HG03108 (cell line): ENCODE data around the gene HOPX.
"Not testable (repeated sequence)": the region's sequence is repeated elsewhere in the genome, so short reads cannot be mapped to it uniquely, and the experiment has no call there.

Experiments
- ATAC-seq: cut with Tn5 transposase; IDR thresholded peaks from one replicate; pipeline ENCODE4 v1.9.1; 2021; ENCODE audit warnings: moderate library complexity; ENCODE audit not compliant: unreplicated experiment

The HOPX gene

DNA sequence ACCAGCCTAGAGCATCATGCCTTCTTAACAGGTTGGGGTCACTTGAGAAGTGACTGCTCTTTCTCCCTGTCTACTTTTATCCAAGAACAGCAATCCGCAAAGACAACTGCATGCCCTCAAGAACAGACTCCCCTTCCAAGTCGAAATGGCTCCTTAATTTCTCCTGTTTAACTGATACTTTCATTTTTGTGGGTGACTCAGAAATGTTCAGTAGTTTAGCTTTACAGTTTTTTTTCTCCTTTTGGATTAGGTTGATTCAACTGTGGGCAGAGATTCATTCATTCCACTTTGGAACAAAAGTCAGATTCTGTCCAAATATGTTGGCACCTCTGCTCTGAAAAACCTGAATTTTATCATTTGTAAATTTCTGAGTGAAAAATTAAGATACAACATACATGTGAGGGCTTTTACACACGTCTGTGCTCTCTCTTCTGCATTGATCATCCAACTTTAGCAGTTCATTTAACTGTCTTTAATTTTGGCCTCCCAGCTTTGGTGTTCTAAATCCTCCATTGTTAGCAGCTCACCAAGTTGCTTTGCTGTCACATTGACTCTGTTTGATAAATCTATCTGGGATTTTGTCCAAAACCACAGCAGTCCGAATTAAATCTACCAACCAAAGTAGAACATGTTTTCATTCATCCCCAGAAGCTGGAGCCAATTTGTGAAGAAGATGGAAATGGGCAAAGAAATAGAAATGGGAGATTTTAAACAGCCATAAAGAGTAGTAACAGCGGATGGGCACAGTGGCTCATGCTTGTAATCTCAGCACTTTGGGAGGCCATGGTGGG is 50.0 kb downstream of the HOPX start:
- ATAC-seq = no peak

DNA sequence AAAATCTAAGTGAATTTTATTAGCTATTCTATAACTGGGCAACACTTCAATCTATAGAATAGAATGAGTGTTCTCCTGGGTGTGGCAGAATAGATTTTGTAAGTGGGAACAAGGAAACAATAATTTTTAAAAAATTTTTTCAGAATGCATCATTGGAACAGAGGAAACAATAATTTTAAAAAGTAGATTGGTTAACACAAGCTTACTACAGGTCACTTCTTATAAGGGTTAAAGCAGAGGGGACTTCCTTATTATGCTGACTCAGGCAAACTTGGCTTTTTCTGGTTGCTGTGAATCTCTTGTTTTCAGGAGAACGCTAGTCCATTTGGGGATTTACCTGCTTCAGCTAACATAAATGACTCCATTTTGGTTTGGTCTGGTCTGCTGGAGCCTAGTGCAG is 52.5 kb downstream of the HOPX start:
- no peak for ATAC-seq

DNA sequence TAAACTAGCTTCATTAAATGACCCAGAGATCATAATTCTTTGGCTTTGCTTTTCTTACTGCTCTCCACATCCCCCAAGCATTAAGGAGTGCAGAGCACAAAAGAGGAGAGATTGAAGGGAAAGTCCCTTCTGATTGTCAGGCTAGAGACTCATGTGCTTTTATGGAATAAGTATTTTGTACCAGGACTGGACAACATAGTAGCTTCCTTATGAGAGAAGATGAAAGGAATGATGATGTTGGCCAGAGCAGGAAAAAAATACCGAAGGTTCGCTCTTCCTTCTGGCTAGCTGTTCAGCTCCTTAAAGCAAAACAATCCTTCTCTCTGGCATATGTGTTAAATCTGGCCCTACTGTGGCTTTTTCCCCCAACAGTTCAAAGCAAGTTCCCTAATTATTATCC is 53.1 kb downstream of the HOPX start:
- ATAC-seq = no peak

DNA sequence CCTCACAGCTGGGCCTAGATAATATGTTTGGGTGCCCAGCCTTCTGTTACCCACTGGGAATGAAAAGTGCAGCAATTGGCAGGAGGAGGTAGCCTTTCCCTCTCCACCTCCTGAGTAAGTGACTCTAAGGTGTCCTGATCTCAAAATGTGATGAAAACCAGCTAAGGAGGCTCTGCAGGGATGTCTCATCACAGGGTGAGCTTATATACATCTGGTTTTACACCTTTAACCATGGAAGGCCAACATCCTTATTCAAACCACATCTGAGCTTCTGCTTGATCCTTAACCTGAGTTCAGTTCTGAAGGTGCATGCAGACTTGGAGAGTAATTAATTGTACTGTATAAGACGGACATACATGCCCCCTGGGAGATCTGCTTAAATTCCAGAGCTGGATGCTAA is 53.7 kb downstream of the HOPX start:
- ATAC-seq = no peak

DNA sequence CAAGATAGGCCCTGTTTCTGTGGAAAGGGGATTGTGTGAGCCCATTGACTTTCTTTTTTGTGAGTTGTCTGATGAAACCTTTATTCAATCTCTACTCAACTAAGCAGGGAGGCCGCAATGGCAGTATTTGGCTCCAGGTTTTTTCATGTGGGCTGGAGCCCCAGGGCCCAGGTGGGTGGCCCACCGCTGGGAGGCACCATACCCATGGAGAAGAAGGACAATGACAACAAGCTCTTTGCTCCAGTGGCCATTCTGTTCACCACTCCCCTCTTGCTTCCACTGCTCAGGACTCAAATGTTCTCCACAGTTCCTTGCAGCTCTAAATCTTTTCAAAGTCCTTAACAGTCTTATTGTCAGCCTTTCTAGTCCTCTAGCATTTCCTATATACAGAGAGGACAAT is 54.1 kb downstream of the HOPX start:
- ATAC-seq = no peak

DNA sequence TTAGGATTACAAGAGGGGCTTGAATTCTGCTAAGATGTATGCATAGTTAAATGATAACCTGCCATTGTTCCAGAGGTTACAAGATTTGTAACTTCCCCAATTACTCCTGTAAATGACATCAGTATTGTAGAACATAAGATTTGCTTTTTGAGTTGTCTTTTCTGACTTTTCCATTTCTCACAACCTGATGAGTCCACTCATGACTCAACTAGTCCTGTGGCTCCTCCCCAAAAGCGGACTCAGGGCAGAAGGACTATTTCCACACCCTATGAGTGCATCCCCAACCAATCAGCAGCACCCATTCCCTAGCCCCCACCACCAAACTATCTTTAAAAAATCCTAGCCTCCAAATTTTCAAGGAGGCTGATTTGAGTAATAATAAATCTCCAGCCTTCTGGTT is 54.7 kb downstream of the HOPX start:
- ATAC-seq = no peak

DNA sequence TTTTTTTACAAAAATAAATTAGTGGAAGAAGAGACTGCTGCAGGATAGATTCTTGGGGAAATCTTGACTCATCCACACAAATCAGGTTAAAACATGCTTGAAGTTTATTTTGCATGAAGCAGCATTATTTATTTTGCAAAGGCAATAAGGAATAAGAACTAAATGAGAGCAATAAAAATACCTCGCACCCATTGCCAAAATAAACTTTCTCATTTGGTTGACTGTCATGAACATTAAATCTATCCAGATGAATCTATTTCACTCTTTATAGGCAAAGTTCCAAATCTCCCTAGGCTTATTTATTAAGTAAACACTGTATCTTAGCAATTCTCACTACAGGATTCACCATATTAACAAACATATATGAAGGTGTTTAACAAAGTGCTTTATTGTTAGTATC is 58.9 kb downstream of the HOPX start:
- ATAC-seq = no peak

DNA sequence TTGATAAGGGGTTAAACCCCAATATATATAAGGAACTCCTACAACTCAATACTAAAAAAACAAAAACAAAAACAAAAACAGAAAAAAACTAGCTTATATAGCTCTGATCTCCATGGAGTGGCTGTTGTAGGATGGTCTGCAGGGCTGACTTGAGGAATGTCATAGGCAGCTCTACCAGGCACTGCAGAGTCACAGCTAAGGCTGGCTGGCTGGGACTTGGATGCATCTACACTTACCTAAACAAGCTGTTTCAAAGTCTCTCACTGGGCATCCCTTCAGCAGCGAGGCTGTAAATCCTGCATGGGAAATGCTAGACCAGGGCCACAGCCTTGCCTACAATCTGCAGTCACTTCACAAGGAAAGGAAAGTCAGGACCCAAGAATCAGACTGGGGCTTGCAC is 61.3 kb downstream of the HOPX start:
- no peak for ATAC-seq

DNA sequence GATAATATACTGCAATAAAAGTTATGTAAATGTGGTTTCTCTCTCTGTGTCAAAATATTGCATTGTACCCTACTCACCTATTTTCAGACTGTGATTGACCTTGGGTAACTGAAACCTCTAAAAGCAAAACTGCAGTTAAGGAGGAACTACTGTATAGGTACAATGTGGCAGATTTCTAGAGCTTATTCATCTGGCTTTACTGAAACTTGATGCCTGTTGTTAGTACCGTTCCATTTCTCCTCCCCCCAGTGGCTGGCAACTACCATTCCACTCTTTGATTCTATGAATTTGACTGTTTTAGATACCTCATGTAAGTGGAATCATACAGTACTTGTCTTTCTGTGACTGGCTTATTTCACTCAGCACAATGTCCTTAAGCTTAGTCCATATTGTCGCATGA is 61.9 kb downstream of the HOPX start:
- ATAC-seq = peak; percentile 56

DNA sequence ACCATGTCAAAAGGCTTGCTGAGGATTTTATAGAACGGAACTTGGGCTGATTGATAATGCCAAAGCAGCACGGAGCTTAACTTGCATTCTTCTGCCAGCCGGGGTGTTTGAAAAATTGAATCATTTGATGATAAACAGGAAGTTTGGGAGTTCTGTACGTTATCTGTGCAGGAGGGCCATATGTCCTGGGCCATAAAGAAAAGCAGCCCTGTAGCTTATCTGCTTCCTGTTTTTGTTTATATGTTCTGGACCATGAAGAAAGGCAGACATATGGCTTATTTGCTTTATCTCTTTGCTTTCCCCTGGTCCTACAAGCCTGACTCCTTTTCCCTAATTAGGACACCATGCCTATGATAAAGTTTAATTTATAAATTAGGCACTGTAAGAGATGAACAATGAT is 62.4 kb downstream of the HOPX start:
- no peak for ATAC-seq

DNA sequence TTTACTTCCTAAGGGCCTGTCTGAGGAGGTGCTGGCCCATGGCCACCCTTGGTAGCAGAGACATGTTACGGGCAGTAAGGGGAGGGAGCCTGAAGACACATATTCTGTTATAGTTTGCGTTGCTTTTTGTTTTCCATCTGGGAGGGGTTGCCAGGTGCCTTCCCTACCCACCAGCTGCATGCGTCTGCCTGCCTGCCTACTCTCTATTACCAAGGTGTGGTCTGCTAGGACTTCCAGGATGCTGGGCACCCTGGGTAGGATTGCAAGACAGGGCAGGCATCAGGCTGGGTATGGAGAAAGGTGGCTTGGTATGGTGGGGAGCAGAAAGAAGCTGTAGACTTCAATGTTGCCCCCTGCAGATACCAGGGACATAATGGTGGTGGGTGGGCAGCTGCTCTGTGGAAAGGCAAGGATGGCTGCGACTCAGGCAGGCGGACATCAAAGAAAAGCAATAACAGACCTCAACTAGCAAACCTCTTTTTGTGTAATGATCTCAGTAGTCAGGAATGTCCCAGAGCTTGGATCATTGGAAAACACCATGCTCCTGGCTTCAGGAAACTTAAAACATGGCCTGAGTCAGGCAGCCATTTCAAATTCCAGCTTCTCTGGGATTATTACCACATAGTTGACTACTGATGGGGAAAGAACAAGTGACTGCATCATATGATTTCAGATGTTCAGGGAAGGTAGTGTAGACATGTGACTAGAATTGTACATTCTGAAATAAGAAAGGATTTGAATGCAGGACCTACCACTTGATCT is 67.8 kb downstream of the HOPX start:
- ATAC-seq = no peak

DNA sequence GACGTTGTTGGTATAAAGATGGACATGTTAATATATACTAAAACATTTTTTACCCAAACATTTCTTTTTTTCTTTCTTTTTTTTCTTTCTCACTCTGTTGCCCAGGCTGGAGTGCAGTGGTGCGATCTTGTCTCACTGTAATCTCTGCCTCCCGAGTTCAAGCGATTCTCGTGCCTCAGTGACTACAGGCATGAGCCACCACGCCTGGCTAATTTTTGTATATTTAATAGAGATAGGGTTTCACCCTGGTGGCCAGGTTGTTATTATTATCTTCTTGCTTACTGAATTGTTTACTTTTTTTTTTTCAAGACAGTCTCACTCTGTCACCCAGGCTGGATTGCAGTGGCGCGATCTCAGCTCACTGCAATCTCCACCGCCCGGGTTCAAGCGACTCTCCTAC is 68.8 kb downstream of the HOPX start:
- ATAC-seq = no peak

DNA sequence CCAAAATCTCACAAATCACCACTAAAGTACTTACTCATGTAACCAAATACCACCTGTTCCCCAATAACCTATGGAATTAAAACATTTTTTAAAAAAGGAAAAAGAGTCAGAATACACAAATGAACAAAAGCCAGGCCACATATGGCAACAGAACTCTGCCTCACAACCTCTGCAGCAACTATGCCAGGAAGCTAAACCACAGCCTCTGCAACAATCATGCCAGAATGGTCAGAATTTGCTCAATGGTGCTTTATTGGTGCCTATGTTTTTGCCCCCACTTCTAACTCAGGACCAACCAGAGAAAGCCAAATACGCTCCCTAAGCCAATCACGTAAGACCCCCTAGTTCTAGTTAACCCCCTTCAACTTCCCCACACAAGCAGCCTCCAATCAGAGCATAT is 69.6 kb downstream of the HOPX start:
- no peak for ATAC-seq

DNA sequence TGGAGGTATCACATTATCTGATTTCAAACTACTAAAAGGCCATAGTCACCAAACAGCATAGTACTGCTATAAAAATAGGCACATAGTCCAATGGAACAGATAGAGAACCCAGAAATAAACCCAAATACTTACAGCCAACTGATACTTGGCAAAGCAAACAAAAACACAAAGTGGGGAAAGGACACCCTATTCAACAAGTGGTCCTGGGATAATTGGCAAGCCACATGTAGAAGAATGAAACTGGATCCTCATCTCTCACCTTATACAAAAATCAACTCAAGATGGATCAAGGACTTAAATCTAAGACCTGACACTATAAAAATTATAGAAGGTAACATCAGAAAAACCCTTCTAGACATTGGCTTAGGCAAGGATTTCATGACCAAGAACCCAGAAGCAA is 70.9 kb downstream of the HOPX start:
- not testable (repeated sequence) for ATAC-seq

DNA sequence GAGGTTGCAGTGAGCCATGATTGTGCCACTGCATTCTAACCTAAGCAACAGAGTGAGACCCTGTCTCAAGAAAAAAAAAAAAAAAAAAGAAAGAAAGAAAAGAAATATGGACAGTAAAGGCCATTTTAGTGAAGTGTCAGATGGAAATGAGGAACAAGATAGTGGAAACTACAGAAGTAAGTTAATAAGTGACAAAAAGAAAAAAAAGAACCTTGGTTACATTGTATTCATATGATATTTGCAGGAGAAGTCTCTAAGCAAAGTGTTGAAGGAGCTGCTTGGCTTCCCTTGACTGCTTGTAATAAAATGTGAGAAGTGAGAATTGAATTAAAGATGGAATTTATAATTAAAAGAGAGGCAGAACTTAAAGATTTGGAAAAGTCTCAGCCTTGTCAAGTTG is 73.2 kb downstream of the HOPX start:
- no peak for ATAC-seq

DNA sequence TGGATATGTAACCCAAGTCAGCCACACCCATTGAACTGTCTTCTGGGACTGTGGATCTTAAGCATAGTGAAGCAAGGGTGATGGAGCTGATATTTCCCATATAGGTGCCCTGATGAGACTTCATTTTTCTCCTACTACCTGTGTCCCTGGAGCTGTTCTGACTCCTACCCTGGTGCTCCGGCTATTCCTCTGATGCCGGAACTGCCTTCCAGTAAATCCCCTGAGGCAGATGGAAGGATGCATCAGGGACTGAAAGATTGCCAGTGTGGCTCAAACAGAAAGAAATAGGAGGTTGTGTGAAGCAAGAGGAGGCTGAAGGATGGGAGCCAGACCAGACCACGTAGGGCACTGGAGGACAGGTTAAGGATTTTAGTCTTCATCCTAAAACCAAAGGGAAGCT is 74.7 kb downstream of the HOPX start:
- ATAC-seq = no peak

DNA sequence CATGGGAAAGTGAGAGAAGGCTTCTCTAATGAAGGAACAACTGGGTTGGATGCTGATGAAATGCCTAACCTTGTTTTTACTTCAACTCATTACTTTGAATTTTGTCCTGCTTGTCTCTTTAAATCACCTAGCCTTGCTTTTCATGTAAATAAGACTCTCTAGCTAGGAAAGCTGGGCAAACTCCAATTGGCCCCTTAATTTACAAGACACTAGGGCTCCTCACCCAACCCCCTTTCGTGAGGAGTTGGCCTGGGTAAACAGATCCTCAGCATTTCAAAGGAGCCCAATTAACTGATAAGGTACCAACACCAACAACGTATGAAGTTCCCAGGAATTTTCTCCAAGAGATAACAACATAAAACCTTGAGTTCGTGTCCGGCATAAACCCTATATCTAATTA is 75.6 kb downstream of the HOPX start:
- not testable (repeated sequence) for ATAC-seq

DNA sequence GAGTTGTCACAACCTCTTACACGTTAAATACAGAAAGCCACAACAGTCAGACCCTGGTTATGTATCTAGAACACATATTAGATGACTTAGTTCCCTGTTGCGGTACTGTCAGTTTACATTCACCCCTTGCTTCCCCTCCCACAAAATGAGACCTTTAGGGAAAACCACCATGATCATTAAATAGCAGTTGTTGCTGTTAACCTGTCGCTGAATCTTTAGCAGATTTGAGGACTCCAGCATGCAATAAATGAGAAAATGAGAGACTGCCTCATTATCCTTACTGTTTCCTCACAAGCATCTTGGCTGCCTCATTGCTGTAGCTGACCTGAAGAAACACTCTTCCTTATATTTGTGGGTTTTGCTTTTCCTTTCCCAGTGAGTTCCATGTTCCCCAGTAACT is 77.8 kb downstream of the HOPX start:
- no peak for ATAC-seq
